LNCAP (cell line): ENCODE data around the gene TWIST2.

Source experiments
- CTCF ChIP-seq: fragments of 450-650 bp; IDR thresholded peaks from 2 replicates; pipeline ENCODE4 v1.5.1; 2017; ENCODE audit warnings: mild to moderate bottlenecking

TWIST2 gene

DNA sequence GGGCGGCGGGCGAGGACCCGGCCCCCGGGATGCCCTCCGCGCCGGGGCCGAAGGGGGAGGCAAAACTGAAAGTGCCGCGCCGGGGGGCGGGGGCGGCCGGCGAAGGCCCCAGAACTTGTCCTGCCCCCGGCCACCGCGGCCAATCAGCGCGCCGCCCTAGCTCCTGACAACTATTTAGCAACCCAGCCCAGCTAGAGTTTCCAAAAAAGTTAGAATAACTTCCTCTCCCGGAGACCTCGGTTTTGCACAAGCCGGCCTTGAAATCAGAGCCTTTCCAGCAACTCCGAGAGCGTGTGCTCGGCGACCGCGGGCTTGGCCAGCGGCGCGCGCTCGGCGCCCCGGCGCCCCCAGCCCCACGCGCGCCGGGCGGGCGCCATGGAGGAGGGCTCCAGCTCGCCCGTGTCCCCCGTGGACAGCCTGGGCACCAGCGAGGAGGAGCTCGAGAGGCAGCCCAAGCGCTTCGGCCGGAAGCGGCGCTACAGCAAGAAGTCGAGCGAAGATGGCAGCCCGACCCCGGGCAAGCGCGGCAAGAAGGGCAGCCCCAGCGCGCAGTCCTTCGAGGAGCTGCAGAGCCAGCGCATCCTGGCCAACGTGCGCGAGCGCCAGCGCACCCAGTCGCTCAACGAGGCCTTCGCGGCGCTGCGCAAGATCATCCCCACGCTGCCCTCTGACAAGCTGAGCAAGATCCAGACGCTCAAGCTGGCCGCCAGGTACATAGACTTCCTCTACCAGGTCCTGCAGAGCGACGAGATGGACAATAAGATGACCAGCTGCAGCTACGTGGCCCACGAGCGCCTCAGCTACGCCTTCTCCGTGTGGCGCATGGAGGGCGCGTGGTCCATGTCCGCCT is at the start of gene TWIST2:
TWIST2 (plus strand) TSS at position 245 of the 850 bp plus-strand sequence; CDS start at position 376, 131 bp downstream.
- no peak for TF ChIP-seq CTCF

GRCh38 chr2:238801791-238802190 is 46.1 kb upstream of the TWIST2 start:
- TF ChIP-seq CTCF, result no peak

- no peak for TF ChIP-seq CTCF
These were observed 44.9 kb upstream of the TWIST2 start for GRCh38 chr2:238802957-238803356.

DNA sequence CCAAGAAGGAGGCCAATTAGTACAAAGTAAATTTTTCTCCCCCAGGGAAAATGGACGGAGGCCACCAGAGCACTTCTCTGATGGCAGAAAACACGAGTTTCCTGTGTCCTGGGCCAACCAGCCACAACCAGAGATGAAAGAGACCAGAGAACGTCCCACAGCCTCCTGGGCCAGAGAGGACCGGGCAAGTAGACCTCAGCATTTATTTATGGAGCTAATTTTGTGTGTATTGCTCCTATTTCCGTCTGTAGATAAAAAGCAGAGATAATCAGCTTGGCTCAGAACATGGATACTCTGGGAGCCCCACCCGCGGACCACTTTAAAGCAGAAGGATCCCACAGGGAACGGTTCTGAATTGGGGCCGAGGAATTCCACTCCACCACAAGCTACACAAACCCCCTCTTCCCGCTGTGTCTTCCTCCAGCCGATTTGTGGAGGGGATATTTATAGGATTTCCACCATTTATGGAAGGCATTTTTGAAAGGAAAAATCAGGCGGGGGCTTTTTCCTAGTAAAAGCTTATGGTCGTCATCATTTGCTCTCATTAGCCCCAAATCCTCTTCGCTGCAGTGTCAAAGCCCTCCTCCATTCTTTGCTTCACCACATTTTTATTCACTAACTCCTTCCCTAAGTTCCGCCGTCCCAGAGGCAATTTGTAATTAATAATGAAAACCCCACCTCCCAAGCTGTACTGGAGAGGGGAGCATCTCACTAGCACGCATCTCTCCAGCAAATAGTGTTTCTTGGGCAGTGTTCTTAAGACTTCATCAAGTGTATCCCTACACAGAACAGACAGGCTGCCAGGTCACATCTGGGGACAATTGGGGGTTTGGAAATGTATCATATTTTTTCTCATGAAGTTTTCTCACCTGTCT is 43.7 kb upstream of the TWIST2 start:
- no peak for TF ChIP-seq CTCF

DNA sequence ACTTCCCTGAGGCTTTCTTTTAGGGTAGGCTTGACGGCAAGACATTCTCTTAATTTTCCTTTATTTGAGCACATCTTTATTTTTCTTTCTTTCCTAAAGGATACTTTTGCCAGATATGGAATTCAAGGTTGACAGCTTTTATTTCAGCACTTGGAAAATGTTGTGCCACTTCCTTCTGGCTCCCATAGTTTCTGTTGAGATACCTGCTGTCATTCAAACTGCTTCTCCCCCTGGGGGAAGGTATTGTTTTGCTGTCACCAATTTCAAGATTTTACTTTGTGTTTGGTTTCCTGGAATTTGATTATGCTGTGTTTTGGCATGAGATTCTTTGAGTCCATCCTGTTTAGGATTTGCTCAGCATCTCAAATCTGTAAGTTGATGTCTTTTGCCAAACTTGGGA is 39.1 kb upstream of the TWIST2 start:
- no peak for TF ChIP-seq CTCF

- no peak for TF ChIP-seq CTCF
These were observed 37.6 kb upstream of the TWIST2 start for GRCh38 chr2:238810321-238810720.

DNA sequence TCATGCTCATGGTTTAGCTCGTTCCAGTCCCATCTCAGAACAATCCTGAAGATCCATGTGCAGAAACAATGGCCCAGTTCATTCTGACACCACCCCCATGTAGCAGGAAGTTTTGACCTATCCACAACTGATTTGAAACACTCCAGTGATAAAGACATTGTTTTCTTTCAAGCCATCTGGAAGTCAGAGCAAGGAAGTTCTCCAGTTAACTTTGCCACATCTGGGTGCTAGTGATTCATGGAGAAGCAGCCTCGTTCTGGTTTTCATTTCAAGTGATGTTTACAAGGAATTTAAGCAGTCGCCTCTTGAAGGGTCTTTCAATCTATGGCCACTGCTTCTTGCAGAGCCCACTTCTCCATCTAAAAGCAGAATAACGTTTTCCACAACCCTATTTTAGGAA is 36.6 kb upstream of the TWIST2 start:
- TF ChIP-seq CTCF, result no peak
